Fibroblast of gingiva (primary cell): ENCODE data around the gene RIOX2.

Experiments used
- DNase-seq: peaks from one replicate; pipeline ENCODE4 v3.0.0-alpha.2; 2011; ENCODE audit warnings: low read depth

The RIOX2 gene

GRCh38 chr3:97954228-97954827 lies 17.9 kb downstream of the RIOX2 start:
- DNase-seq, result no peak

- no peak for DNase-seq
These were observed 19.4 kb downstream of the RIOX2 start for GRCh38 chr3:97952872-97953271.

GRCh38 chr3:97952280-97952679 lies 20.0 kb downstream of the RIOX2 start:
- peak; percentile 92 for DNase-seq

- no peak for DNase-seq
These were observed 21.9 kb downstream of the RIOX2 start for GRCh38 chr3:97950360-97950759.

GRCh38 chr3:97949743-97950142 lies 22.5 kb downstream of the RIOX2 start:
- no peak for DNase-seq

- DNase-seq, result no peak
These were observed 23.1 kb downstream of the RIOX2 start for GRCh38 chr3:97949110-97949485.

GRCh38 chr3:97948351-97949109 lies 23.7 kb downstream of the RIOX2 start:
- no peak for DNase-seq

GRCh38 chr3:97942801-97943546 lies 29.3 kb downstream of the RIOX2 start:
- DNase-seq, result no peak

GRCh38 chr3:97940034-97940433 lies 32.2 kb downstream of the RIOX2 start:
- DNase-seq, result no peak

- DNase-seq, result no peak
These were observed 32.8 kb downstream of the RIOX2 start for GRCh38 chr3:97939401-97939800.

GRCh38 chr3:97938444-97938843 lies 33.8 kb downstream of the RIOX2 start:
- DNase-seq, result no peak

- no peak for DNase-seq
These were observed 35.0 kb downstream of the RIOX2 start for GRCh38 chr3:97937205-97937604.

GRCh38 chr3:97935842-97936241 lies 36.4 kb downstream of the RIOX2 start:
- no peak for DNase-seq

GRCh38 chr3:97934980-97935695 lies 37.1 kb downstream of the RIOX2 start:
- DNase-seq, result no peak

GRCh38 chr3:97932387-97932801 lies 39.8 kb downstream of the RIOX2 start:
- DNase-seq, result no peak

GRCh38 chr3:97931218-97931617 lies 41.0 kb downstream of the RIOX2 start:
- no peak for DNase-seq

- no peak for DNase-seq
These were observed 42.2 kb downstream of the RIOX2 start for GRCh38 chr3:97930018-97930417.

GRCh38 chr3:97928986-97929385 lies 43.2 kb downstream of the RIOX2 start:
- peak; percentile 29 for DNase-seq

GRCh38 chr3:97927704-97928103 lies 44.5 kb downstream of the RIOX2 start:
- DNase-seq, result peak; percentile 76

GRCh38 chr3:97917813-97918536 lies 54.3 kb downstream of the RIOX2 start:
- DNase-seq, result peak; percentile 71

GRCh38 chr3:97916576-97916975 lies 55.7 kb downstream of the RIOX2 start:
- DNase-seq, result no peak

GRCh38 chr3:97914388-97914787 lies 57.8 kb downstream of the RIOX2 start:
- no peak for DNase-seq
